ENCODE results near the gene ABO. TPM values are rescaled to one million over a fixed set of nuclear protein-coding genes. Genes with fewer than 3 reads are reported as not detected.

The ABO gene
- total and polyA plus RNA-seq, 9 of the 15 experiments (the other 6 are each of a cell fraction or from before 2014, with no cell fraction given), result 5.0 to 21.9 (median 11.9) TPM

- ChIA-PET POLR2A (interaction anchor here (0.7 kb wide), 1 partner anchor 108 kb away, joined by 3 read pairs; no protein-coding TSS in a partner anchor), CTCF (ENCODE audit: low intra/inter-chr PET ratio) (no interaction called here)
- Histone ChIP-seq H3K36me3 (ENCODE audit: control insufficient read depth, insufficient read depth, low read length) (no peaks in the 10 kb centered on the region), H3K27me3 (ENCODE audit: control insufficient read depth in 2 of 2, insufficient read depth in 2 of 2, low read length in 2 of 2) (no peaks in the 10 kb centered on the region; a peak in 3 of 5 replicates), H3K79me2 (ENCODE audit: control insufficient read depth, insufficient read depth, low read length) (no peaks in the 10 kb centered on the region), H2AFZ (ENCODE audit: low read depth, low read length) (no peak overlapping the region), H3K9ac (ENCODE audit: insufficient read depth in 1 of 2, low read depth in 2 of 2, low read length in 2 of 2) (no peak overlapping the region), H3K4me1 (replicated peaks in 1 of 2; ENCODE audit: control insufficient read depth in 2 of 2, insufficient read depth in 2 of 2, low read length in 2 of 2) (peaks cover 2 to 27% of the 10 kb centered on the region in 2 experiments; a peak in 4 of 5 replicates), H3K9me1 (ENCODE audit: control insufficient read depth, insufficient read depth, low read length) (no peaks in the 10 kb centered on the region), H4K20me1 (replicated peaks; ENCODE audit: control insufficient read depth, insufficient read depth, low read length) (no peaks in the 10 kb centered on the region), H3K4me3 (no peak overlapping the region), H3K9me3 (replicated peaks; ENCODE audit: control insufficient read depth, insufficient read depth, low read depth, low read length) (peaks cover 5% of the 10 kb centered on the region), H3K4me2 (ENCODE audit: insufficient read depth, low read length) (no peak overlapping the region), H3K27ac (ENCODE audit: extremely low read depth, low read depth, low read length) (no peak overlapping the region)
- in situ Hi-C loops (cut with MboI), result no loop called here
- TF ChIP-seq CBX3 (IDR thresholded peaks at IDR 0.05; ENCODE audit: borderline replicate concordance in 1 of 2, low read length in 2 of 2), result no peak
- no peak for TF ChIP-seq AFF4 (CRISPR knock-in tag; IDR thresholded peaks at IDR 0.05)
- TF ChIP-seq ZNF592 (IDR thresholded peaks at IDR 0.05), result no peak
- no peak for TF ChIP-seq ZNF311 (CRISPR knock-in tag; IDR thresholded peaks at IDR 0.05)
- no peak for TF ChIP-seq SIN3A (IDR thresholded peaks at IDR 0.05; ENCODE audit: borderline replicate concordance in 2 of 2, control insufficient read depth in 1 of 2, low read depth in 2 of 2, low read length in 2 of 2)
- no peak for TF ChIP-seq ZNF24 (IDR thresholded peaks at IDR 0.05)
- TF ChIP-seq ATF7 (IDR thresholded peaks at IDR 0.05), result no peak
- TF ChIP-seq ZFP36 (IDR thresholded peaks at IDR 0.05; ENCODE audit: low read depth, low read length, partially characterized antibody), result no peak
- TF ChIP-seq MLX (CRISPR knock-in tag; conservative IDR thresholded peaks at IDR 0.05), result no peak
- TF ChIP-seq TCF15 (CRISPR knock-in tag; IDR thresholded peaks at IDR 0.05), result no peak
- no peak for TF ChIP-seq RNF2 (IDR thresholded peaks at IDR 0.05)
- TF ChIP-seq BACH1 (tag; IDR thresholded peaks at IDR 0.05), result no peak
- no TSS peak for BruUV-seq (replicated peaks)
- intact Hi-C loops (cut with micrococcal nuclease), result no loop called here
- DNase-seq (ENCODE audit: extremely low read depth in 1 of 4, low spot score in 3 of 4) (no peak), ATAC-seq (no peak), FAIRE-seq (no peak)
- 57% methylated on average over 24 of the region's 32 CpGs for WGBS (ENCODE audit: insufficient coverage, low coverage, missing lambda C conversion rate)
Observed at GRCh38 chr9:133233681-133234432, 41.1 kb downstream of the ABO start.

Data from K562 (cell line).